Thyroid gland (tissue), 4 donors: ENCODE data around the gene RAP1GAP2. TPM values are rescaled to one million over a fixed set of nuclear protein-coding genes. Genes with fewer than 3 reads are reported as not detected.
"Not testable (repeated sequence)": the region's sequence is repeated elsewhere in the genome, so short reads cannot be mapped to it uniquely, and the experiment has no call there.

Source experiments
- DNase-seq, 2 donors: peaks; one replicate each; pipeline ENCODE4 v3.0.0-alpha.2; 2019
- H3K27ac ChIP-seq, 3 donors: fragments of 200-600 bp; sonication (generic); 1 replicate in 2 of 3; 2 replicates in 1 of 3; pipeline ENCODE4 v1.5.1; 2016 to 2019; ENCODE audit warnings: mild to moderate bottlenecking in 1 of 3, moderate library complexity in 1 of 3
- H3K27me3 ChIP-seq: fragments of 200-600 bp; sonication (generic); one replicate; pipeline ENCODE4 v1.5.1; 2019
- H3K36me3 ChIP-seq, 2 donors: fragments of 200-600 bp; sonication (generic); one replicate each; pipeline ENCODE4 v1.5.1; 2016 to 2019
- H3K4me1 ChIP-seq, 2 donors: fragments of 200-600 bp; sonication (generic); one replicate each; pipeline ENCODE4 v1.5.1; 2017 to 2019
- H3K4me3 ChIP-seq, 3 donors: fragments of 200-600 bp; sonication (generic); replicated peaks in 1 of 3; 1 replicate in 2 of 3; 2 replicates in 1 of 3; pipeline ENCODE4 v1.5.1; 2016; ENCODE audit warnings: mild to moderate bottlenecking in 1 of 3
- H3K9me3 ChIP-seq: fragments of 200-600 bp; sonication (generic); one replicate; pipeline ENCODE4 v1.5.1; 2017
- POLR2A ChIP-seq, 2 donors: fragments of 450-650 bp; IDR thresholded peaks; one replicate each; pipeline ENCODE4 v1.6.1; 2017; ENCODE audit warnings: antibody characterized with exemption in 2 of 2, mild to moderate bottlenecking in 2 of 2, moderate library complexity in 1 of 2
- WGBS, 2 donors: methylation state at CpG; one replicate each; pipeline ENCODE4 v1.1.5; 2017; 5-methylcytosine and 5-hydroxymethylcytosine counted together
- intact Hi-C: fragments of 100-400 bp; cut with DNase I; formaldehyde crosslinking; loops from one replicate; pipeline ENCODE4 v1.15.1; 2023
- microRNA counts, 2 donors: library from miRNA; unstranded; fragments of <30 nt; microRNA quantifications; one replicate each; lab custom pipeline; 2016 to 2017
- microRNA-seq: library from miRNA; unstranded; fragments of <30 nt; microRNA quantifications from one replicate; pipeline ENCODE4, GENCODE V29; 2016
- small RNA-seq: library from RNA; depleted of rRNA; stranded (forward); fragments of <200 nt; gene quantifications from one replicate; pipeline ENCODE3, GENCODE V24; 2016
- total RNA-seq, 4 donors: library from RNA; depleted of rRNA; stranded (reverse); fragments of >200 nt; gene quantifications; one replicate each; pipeline ENCODE4 v1.2.3, GENCODE V29; 2016
- TF ChIP-seq, protein P1 (sequence below), 6 experiments: fragments of 200-600 bp in 3 of 6; fragments of 450-650 bp in 3 of 6; sonication (generic) in 3 of 6; IDR thresholded peaks; one replicate each; pipeline ENCODE4 v1.5.1; 2016 to 2019; ENCODE audit warnings: antibody characterized with exemption in 6 of 6, mild to moderate bottlenecking in 2 of 6, inconsistent platforms in 1 of 6, moderate library complexity in 1 of 6

The RAP1GAP2 gene
- total RNA-seq, 4 donors from 2014 or later = 5.9 to 8.4 (median 6.8) TPM

DNA sequence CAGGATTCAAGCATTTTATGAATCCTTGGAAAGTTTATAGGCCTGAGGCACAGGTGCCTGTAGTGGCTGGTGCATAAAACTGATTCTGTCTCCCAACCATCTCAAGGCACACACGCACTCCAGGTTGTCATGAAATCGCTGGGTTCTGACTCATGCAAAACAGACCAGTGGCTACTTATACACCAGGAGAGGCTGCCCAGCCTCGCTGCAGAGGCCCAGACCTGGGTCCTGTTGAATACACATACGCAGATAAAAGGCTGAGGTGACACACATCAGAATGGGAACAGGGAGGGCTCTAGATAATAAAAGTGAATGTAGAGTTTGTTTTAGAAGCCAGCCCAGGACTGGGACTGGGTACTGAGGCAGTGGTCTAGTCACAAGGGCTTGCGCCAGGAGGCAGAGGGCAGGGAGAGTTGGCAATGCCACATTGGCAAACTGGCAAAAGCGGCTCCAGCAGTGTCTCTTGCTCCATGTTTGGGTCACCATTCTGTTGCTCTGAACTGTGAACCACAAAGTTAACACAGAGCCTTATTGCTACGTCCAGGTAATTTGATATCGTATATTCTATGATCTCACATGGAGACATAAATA is 253.6 kb downstream of the RAP1GAP2 start:
- intact Hi-C loops = no loop called here
- H3K36me3 ChIP-seq = no peaks in the 10 kb centered on the region
- no peaks in the 10 kb centered on the region for H3K27me3 ChIP-seq
- H3K27ac ChIP-seq = no peak overlapping the region
- 83 to 86% methylated on average over 8 of the region's 8 CpGs for WGBS, 2 donors
- DNase-seq = no peak
- H3K4me3 ChIP-seq = no peak overlapping the region
- no peaks in the 10 kb centered on the region for H3K9me3 ChIP-seq
- H3K4me1 ChIP-seq = peaks cover 5 to 6% of the 10 kb centered on the region in 2 donors
- TF ChIP-seq POLR2A (IDR thresholded peaks at IDR 0.05) = no peak
- TF ChIP-seq, protein P1, sequence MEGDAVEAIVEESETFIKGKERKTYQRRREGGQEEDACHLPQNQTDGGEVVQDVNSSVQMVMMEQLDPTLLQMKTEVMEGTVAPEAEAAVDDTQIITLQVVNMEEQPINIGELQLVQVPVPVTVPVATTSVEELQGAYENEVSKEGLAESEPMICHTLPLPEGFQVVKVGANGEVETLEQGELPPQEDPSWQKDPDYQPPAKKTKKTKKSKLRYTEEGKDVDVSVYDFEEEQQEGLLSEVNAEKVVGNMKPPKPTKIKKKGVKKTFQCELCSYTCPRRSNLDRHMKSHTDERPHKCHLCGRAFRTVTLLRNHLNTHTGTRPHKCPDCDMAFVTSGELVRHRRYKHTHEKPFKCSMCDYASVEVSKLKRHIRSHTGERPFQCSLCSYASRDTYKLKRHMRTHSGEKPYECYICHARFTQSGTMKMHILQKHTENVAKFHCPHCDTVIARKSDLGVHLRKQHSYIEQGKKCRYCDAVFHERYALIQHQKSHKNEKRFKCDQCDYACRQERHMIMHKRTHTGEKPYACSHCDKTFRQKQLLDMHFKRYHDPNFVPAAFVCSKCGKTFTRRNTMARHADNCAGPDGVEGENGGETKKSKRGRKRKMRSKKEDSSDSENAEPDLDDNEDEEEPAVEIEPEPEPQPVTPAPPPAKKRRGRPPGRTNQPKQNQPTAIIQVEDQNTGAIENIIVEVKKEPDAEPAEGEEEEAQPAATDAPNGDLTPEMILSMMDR (IDR thresholded peaks at IDR 0.05) = no peak

DNA sequence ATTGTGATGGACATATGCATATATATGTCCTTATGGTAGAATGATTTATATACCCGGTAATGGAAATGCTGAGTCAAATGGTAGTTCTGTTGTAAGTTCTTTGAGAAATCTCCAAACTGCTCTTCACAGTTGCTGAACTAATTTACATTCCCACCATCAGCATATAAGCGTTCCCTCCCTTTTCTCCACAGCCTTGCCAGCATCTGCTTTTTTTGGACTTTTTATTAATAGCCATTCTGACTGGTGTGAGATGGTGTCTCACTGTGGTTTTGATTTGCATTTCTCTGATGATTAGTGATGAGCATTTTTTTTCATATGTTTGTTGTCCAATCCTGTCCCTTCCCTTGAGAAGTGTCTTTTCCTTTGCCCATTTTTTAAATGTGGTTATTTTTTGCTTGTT is 258.6 kb downstream of the RAP1GAP2 start:
- H3K9me3 ChIP-seq, H3K36me3 ChIP-seq, DNase-seq, H3K27me3 ChIP-seq, H3K4me1 ChIP-seq, H3K4me3 ChIP-seq, intact Hi-C loops, H3K27ac ChIP-seq: not testable (repeated sequence)
- WGBS, 2 donors = 100% methylated on average over 1 of the region's 2 CpGs

DNA sequence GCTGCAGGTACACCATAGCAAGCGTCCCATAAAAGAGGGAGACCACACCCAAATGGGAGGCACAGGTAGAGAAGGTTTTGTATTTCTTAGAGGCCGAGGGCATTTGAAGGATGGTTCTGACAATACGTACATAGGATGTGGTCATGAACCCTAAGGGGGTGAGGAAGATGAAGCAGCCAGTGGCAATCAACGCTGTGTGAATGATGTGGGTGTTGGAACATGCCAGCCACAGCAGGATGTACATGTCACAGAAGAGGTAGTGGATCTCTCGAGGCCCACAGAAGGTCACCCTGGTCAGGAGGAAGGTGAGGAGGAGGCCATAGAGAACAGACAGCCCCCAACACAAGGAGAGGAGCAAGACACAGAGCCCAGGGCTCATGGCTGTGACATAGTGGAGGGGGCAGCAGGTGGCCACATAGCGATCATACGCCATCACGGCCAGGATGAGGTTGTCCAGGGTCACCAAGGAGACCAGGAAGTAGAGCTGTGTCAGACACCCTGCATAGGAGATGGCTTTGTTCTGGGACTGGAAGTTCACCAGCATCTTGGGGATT is 266.7 kb downstream of the RAP1GAP2 start:
- H3K27ac ChIP-seq, intact Hi-C loops, H3K36me3 ChIP-seq, H3K9me3 ChIP-seq, H3K27me3 ChIP-seq, H3K4me1 ChIP-seq, DNase-seq, H3K4me3 ChIP-seq: not testable (repeated sequence)
- WGBS, 2 donors = 79 to 89% methylated on average over 5 to 8 of the region's 8 CpGs

DNA sequence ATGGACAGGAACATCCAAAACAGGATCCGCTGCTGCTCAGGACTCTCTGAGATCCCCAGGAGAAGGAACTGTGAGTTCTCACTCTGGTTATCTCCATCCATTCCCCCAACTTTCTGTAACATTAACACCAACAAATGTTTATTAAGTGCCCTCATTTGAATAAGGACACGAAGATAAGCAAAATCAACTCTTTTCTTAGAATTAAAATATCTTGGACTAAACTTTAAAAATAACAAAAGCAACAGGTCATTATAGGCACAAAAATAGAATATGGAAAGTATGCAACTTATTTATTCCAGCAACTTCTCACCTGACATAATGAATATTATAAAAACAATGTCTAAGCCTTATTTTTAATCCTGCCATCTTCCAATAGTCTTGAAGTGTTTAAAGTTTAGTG is 267.3 kb downstream of the RAP1GAP2 start, which contains the start of gene OR1D5:
Gene OR1D5 (minus strand): TSS at position 101 of the 400 bp plus-strand sequence. CDS start 0 bp downstream, at position 101.
- H3K4me3 ChIP-seq, H3K27me3 ChIP-seq, DNase-seq, intact Hi-C loops, H3K27ac ChIP-seq, H3K4me1 ChIP-seq, H3K36me3 ChIP-seq, H3K9me3 ChIP-seq: not testable (repeated sequence)
- WGBS, 2 donors = 50 to 71% methylated on average over 1 of the region's 2 CpGs

DNA sequence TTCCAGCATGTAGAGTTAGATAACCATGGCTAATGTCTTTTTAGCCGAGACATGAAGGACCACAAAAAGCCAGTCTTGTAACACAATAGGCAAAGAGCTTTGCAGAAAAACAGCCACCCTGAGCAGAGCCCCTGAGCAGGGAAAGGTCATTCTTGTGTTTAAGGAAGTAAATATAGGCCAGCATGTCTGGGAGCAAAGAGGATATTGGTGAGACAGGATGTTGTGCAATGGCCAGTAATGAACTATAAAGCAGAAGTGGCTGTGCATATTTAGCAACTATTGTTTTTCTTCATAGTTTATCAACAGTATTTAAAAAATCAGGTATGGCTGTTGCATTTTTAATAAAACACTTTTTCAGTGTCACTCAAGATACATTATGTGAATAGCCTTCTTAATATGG is 269.0 kb downstream of the RAP1GAP2 start:
- H3K4me3 ChIP-seq, intact Hi-C loops, H3K9me3 ChIP-seq, DNase-seq, H3K27ac ChIP-seq, H3K36me3 ChIP-seq, H3K4me1 ChIP-seq, H3K27me3 ChIP-seq: not testable (repeated sequence)
- 57 to 67% methylated on average over 1 of the region's 1 CpG for WGBS, 2 donors

DNA sequence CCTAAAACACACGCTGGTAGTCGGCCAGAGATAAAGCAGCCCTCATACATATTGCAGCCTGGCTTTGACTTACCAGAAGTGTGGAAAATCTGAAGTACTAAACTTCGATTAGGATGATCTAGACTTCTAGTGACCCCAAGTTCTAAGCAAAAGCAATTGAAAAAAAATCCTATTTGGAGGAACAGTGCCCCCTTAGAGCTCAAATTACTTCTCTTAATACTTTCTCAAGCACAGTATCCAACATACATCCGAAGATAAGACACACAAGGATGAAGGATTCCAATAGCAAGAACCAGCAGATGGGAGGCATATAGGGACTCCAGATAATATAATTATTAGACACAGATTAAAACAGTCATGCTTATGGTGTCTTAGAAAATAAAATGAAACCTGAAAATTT is 277.6 kb downstream of the RAP1GAP2 start:
- intact Hi-C loops, H3K36me3 ChIP-seq, H3K9me3 ChIP-seq, H3K4me1 ChIP-seq, H3K27ac ChIP-seq, H3K4me3 ChIP-seq, H3K27me3 ChIP-seq, DNase-seq: not testable (repeated sequence)
- WGBS, 2 donors = 83 to 86% methylated on average over 4 of the region's 4 CpGs

MicroRNAs within 50 kb of the gene (microRNA counts, 767-probe panel; counts per million panel counts)
- 0 to 3,356 counts per million in 2 donors for microRNA hsa-miR-1253 (lab: Ali Mortazavi, UCI)

Small RNA genes lying within 50 kb of the gene (microRNA-seq; reads per million reads assigned to microRNA genes)
- gene MIR1253 = not detected

Small RNA genes lying within 50 kb of the gene (small RNA-seq; reads per million reads assigned to genes)
- gene MIR1253 (not detected), gene hsa-mir-1253 (not detected)

Other genes starting within 250 kb of the RAP1GAP2 start
- gene PAFAH1B1, start 202.8 kb upstream of the RAP1GAP2 start, total RNA-seq = 100 to 1,000 TPM; 102 to 184 (median 109) TPM
- gene CLUH, start 84.7 kb upstream of the RAP1GAP2 start, total RNA-seq = 10 to 100 TPM; 45.7 to 99.2 (median 78.6) TPM
- gene CCDC92B, start 46.8 kb upstream of the RAP1GAP2 start, total RNA-seq = under 1 TPM in 1 of 4 donors, not detected in 3; 0.25 TPM